ENCODE measurements around the gene SYNJ1.
"Not testable (repeated sequence)": the region's sequence is repeated elsewhere in the genome, so short reads cannot be mapped to it uniquely, and the experiment has no call there.

The SYNJ1 gene

GRCh38 chr21:32698971-32699693 is 28.7 kb downstream of the SYNJ1 start:
- no peaks in the 10 kb centered on the region for H3K27me3 ChIP-seq (replicated peaks)
- in situ Hi-C loops (cut with HindIII; ENCODE audit: low pct_ligation_motif_present, low sequenced_read_pairs): no loop called here
- DNase-seq: peak; percentile 11

GRCh38 chr21:32698286-32698685 is 29.5 kb downstream of the SYNJ1 start:
- in situ Hi-C loops (cut with HindIII; ENCODE audit: low pct_ligation_motif_present, low sequenced_read_pairs): no loop called here
- DNase-seq: no peak
- Histone ChIP-seq H3K36me3 (replicated peaks) (no peaks in the 10 kb centered on the region), H3K4me3 (ENCODE audit: low read depth, low read length) (no peak overlapping the region), H3K27ac (no peak overlapping the region), H3K27me3 (replicated peaks) (no peaks in the 10 kb centered on the region)
- no peak for TF ChIP-seq CTCF (IDR thresholded peaks at IDR 0.05; ENCODE audit: low read depth, low read length, missing control alignments)

More at GRCh38 chr21:32698971-32699693, 28.7 kb downstream of the SYNJ1 start:
- H3K27ac ChIP-seq: no peak overlapping the region
- no peak for TF ChIP-seq CTCF (IDR thresholded peaks at IDR 0.05; ENCODE audit: low read depth, low read length, missing control alignments)
- H3K36me3 ChIP-seq (replicated peaks): no peaks in the 10 kb centered on the region
- no peak overlapping the region for H3K4me3 ChIP-seq (ENCODE audit: low read depth, low read length)

GRCh38 chr21:32695482-32695881 is 32.3 kb downstream of the SYNJ1 start:
- H3K36me3 ChIP-seq (replicated peaks); in situ Hi-C loops (cut with HindIII; ENCODE audit: low pct_ligation_motif_present, low sequenced_read_pairs); H3K27me3 ChIP-seq (replicated peaks); DNase-seq; H3K27ac ChIP-seq; H3K4me3 ChIP-seq (ENCODE audit: low read depth, low read length): not testable (repeated sequence)

- Histone ChIP-seq H3K27me3 (replicated peaks) (no peaks in the 10 kb centered on the region), H3K4me3 (ENCODE audit: low read depth, low read length) (no peak overlapping the region), H3K27ac (no peak overlapping the region), H3K36me3 (replicated peaks) (no peaks in the 10 kb centered on the region)
- in situ Hi-C loops (cut with HindIII; ENCODE audit: low pct_ligation_motif_present, low sequenced_read_pairs): no loop called here
- TF ChIP-seq CTCF (IDR thresholded peaks at IDR 0.05; ENCODE audit: low read depth, low read length, missing control alignments): no peak
- no peak for DNase-seq
These were observed 34.2 kb downstream of the SYNJ1 start for GRCh38 chr21:32693581-32693980.

- no peaks in the 10 kb centered on the region for H3K27me3 ChIP-seq (replicated peaks)
- in situ Hi-C loops (cut with HindIII; ENCODE audit: low pct_ligation_motif_present, low sequenced_read_pairs): no loop called here
- H3K27ac ChIP-seq: no peak overlapping the region
- H3K4me3 ChIP-seq (ENCODE audit: low read depth, low read length): no peak overlapping the region
- TF ChIP-seq CTCF (IDR thresholded peaks at IDR 0.05; ENCODE audit: low read depth, low read length, missing control alignments): no peak
- no peaks in the 10 kb centered on the region for H3K36me3 ChIP-seq (replicated peaks)
- DNase-seq: no peak
These were observed 37.7 kb downstream of the SYNJ1 start for GRCh38 chr21:32690085-32690484.

- Histone ChIP-seq H3K27me3 (replicated peaks) (no peaks in the 10 kb centered on the region), H3K4me3 (ENCODE audit: low read depth, low read length) (no peak overlapping the region), H3K36me3 (replicated peaks) (no peaks in the 10 kb centered on the region), H3K27ac (no peak overlapping the region)
- in situ Hi-C loops (cut with HindIII; ENCODE audit: low pct_ligation_motif_present, low sequenced_read_pairs): no loop called here
- DNase-seq: no peak
- no peak for TF ChIP-seq CTCF (IDR thresholded peaks at IDR 0.05; ENCODE audit: low read depth, low read length, missing control alignments)
These were observed 40.0 kb downstream of the SYNJ1 start for GRCh38 chr21:32687643-32688345.

All from brain microvascular endothelial cell (primary cell).